Measurements from ENCODE around the gene TNNC1. TPM values are rescaled to one million over a fixed set of nuclear protein-coding genes. Genes with fewer than 3 reads are reported as not detected.

TNNC1 gene
- total and polyA plus RNA-seq, 2 donors (not counting 3 experiments of a cell fraction or from before 2014, with no cell fraction given) = 0.12 TPM; not detected in 1

DNA sequence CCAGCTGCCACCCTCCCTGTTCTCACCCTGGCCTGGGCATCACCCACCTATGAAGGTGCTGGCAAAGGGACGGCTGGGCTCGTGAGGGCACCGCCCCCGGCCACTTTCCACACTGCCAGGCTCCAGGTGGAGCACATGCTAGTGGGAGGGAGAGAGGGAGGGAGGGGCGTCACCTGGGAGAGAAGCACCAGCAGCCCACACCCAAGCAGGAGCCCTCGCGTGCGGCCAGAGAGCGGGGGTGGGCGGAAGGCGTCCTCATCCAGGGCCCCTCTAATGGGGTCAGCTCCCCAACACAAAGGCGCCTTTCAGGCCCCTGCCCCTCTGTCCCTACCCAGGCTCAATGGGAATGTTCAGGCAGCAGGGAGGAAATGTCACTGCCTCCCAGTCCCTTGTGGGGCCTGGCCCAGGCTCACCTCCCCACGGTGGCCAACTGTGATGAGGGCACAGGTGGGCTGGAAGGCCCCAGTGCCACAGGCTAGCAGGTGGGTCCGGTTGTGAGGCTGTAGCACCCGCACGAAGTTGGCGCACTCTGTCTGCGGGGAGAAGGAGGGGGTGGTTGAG is 12.0 kb downstream of the TNNC1 start:
- DNase-seq (ENCODE audit: low read depth, low spot score) (no peak), FAIRE-seq (no peak)
- Histone ChIP-seq H3K36me3 (ENCODE audit: control insufficient read depth in 2 of 2, extremely low read depth in 1 of 2, insufficient read depth in 2 of 2, low read length in 2 of 2) (peaks cover 0 to 18% of the 10 kb centered on the region in 2 experiments), H3K9me3 (replicated peaks; ENCODE audit: control insufficient read depth, insufficient read depth, low read length) (no peaks in the 10 kb centered on the region), H3K79me2 (ENCODE audit: control insufficient read depth, insufficient read depth, low read length) (no peaks in the 10 kb centered on the region), H2AFZ (ENCODE audit: low read depth, low read length) (no peak overlapping the region), H3K9ac (replicated peaks; ENCODE audit: extremely low read depth, insufficient read depth, low read length) (no peak overlapping the region), H3K27ac (ENCODE audit: insufficient read depth, low read depth, low read length) (no peak overlapping the region), H4K20me1 (replicated peaks; ENCODE audit: control insufficient read depth, extremely low read depth, insufficient read depth, low read length) (no peaks in the 10 kb centered on the region), H3K27me3 (ENCODE audit: control insufficient read depth in 2 of 2, insufficient read depth in 2 of 2, low read length in 2 of 2) (no peaks in the 10 kb centered on the region), H3K4me1 (ENCODE audit: control insufficient read depth, extremely low read depth, insufficient read depth, low read length) (peaks cover 4% of the 10 kb centered on the region), H3K4me3 (replicated peaks in 1 of 3; ENCODE audit: insufficient read depth in 1 of 3, low read depth in 1 of 3, low read length in 3 of 3) (no peak overlapping the region), H3K9me1 (replicated peaks; ENCODE audit: control insufficient read depth, extremely low read depth, insufficient read depth, low read length) (no peaks in the 10 kb centered on the region), H3K4me2 (ENCODE audit: insufficient read depth, low read length) (no peak overlapping the region)
- dilution Hi-C loops (cut with MboI; ENCODE audit: extremely low pct_ligation_motif_present, low sequenced_read_pairs) = no loop called here
- TF ChIP-seq JUN (IDR thresholded peaks at IDR 0.05; ENCODE audit: borderline replicate concordance, insufficient read depth, insufficient read length, low read depth) (no peak), EZH2 (IDR thresholded peaks at IDR 0.05; ENCODE audit: borderline replicate concordance, low read depth, low read length, severe bottlenecking) (no peak), MYC (IDR thresholded peaks at IDR 0.05; ENCODE audit: low read depth, low read length) (no peak), POLR2A (IDR thresholded peaks at IDR 0.05; ENCODE audit: low read depth, low read length) (no peak), GATA2 (IDR thresholded peaks at IDR 0.05; ENCODE audit: insufficient read depth, insufficient read length, low read depth, low read length) (no peak), FOS (IDR thresholded peaks at IDR 0.05; ENCODE audit: borderline replicate concordance, insufficient read depth, low read length) (no peak), POLR2AphosphoS5 (IDR thresholded peaks at IDR 0.05; ENCODE audit: insufficient read depth, low read depth, low read length) (no peak)
- ChIA-PET POLR2A (no interaction called here), CTCF (interaction anchor here (0.7 to 1.7 kb wide), 3 partner anchors 9 to 14 kb away, joined by 3 to 12 read pairs (median 4); no protein-coding TSS in a partner anchor)
- intact Hi-C loops (cut with micrococcal nuclease) = no loop called here
- no TSS peak for BruUV-seq (replicated peaks)

DNA sequence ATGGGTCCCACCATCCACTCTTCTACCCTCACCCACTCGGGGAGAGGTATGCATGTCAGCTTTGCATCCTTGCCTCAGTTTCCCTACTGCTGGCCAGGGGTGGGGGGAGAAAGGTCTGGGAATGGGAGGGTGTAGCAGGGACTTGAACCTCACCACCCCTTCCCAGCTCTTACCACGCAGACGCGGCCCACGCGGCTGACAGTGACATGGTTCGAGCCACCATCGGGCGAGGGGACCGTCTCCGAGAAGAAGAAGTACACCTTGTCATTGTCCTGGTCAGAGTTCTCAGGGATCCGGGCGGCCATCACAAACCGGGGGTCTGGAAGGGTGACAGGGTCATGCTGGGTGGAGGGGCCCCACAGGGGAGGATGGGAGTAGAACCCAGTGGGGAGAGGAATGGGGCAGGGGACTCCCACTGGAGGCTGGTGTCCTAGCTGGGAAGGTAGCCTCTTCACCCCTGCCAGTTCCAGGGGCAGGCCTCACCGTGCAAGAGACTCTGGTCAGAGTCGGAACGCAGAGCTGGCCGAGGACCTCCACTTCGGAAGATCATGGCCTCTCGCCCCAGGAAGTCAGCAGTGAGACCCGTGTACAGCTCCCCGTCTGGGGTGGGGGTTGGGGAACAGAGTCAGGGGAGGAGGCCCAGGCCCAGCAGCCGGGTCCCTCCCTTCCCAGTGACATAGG is 12.6 kb downstream of the TNNC1 start:
- no TSS peak for BruUV-seq (replicated peaks)
- Histone ChIP-seq H2AFZ (ENCODE audit: low read depth, low read length) (no peak overlapping the region), H3K9ac (replicated peaks; ENCODE audit: extremely low read depth, insufficient read depth, low read length) (no peak overlapping the region), H3K4me2 (ENCODE audit: insufficient read depth, low read length) (no peak overlapping the region), H3K9me3 (replicated peaks; ENCODE audit: control insufficient read depth, insufficient read depth, low read length) (no peaks in the 10 kb centered on the region), H3K27me3 (ENCODE audit: control insufficient read depth in 2 of 2, insufficient read depth in 2 of 2, low read length in 2 of 2) (no peaks in the 10 kb centered on the region), H3K4me3 (replicated peaks in 1 of 3; ENCODE audit: insufficient read depth in 1 of 3, low read depth in 1 of 3, low read length in 3 of 3) (no peak overlapping the region), H3K9me1 (replicated peaks; ENCODE audit: control insufficient read depth, extremely low read depth, insufficient read depth, low read length) (no peaks in the 10 kb centered on the region), H3K27ac (ENCODE audit: insufficient read depth, low read depth, low read length) (no peak overlapping the region), H3K4me1 (ENCODE audit: control insufficient read depth, extremely low read depth, insufficient read depth, low read length) (no peaks in the 10 kb centered on the region), H3K79me2 (ENCODE audit: control insufficient read depth, insufficient read depth, low read length) (no peaks in the 10 kb centered on the region), H4K20me1 (replicated peaks; ENCODE audit: control insufficient read depth, extremely low read depth, insufficient read depth, low read length) (no peaks in the 10 kb centered on the region), H3K36me3 (ENCODE audit: control insufficient read depth in 2 of 2, extremely low read depth in 1 of 2, insufficient read depth in 2 of 2, low read length in 2 of 2) (peaks cover 0 to 18% of the 10 kb centered on the region in 2 experiments)
- intact Hi-C loops (cut with micrococcal nuclease) = no loop called here
- TF ChIP-seq JUN (IDR thresholded peaks at IDR 0.05; ENCODE audit: borderline replicate concordance, insufficient read depth, insufficient read length, low read depth) (no peak), EZH2 (IDR thresholded peaks at IDR 0.05; ENCODE audit: borderline replicate concordance, low read depth, low read length, severe bottlenecking) (no peak)
- TF ChIP-seq, protein P1, sequence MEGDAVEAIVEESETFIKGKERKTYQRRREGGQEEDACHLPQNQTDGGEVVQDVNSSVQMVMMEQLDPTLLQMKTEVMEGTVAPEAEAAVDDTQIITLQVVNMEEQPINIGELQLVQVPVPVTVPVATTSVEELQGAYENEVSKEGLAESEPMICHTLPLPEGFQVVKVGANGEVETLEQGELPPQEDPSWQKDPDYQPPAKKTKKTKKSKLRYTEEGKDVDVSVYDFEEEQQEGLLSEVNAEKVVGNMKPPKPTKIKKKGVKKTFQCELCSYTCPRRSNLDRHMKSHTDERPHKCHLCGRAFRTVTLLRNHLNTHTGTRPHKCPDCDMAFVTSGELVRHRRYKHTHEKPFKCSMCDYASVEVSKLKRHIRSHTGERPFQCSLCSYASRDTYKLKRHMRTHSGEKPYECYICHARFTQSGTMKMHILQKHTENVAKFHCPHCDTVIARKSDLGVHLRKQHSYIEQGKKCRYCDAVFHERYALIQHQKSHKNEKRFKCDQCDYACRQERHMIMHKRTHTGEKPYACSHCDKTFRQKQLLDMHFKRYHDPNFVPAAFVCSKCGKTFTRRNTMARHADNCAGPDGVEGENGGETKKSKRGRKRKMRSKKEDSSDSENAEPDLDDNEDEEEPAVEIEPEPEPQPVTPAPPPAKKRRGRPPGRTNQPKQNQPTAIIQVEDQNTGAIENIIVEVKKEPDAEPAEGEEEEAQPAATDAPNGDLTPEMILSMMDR (IDR thresholded peaks at IDR 0.05; ENCODE audit: extremely low read depth in 1 of 2, insufficient read depth in 1 of 2, low read depth in 1 of 2, low read length in 2 of 2) = no peak
- TF ChIP-seq, protein P2, sequence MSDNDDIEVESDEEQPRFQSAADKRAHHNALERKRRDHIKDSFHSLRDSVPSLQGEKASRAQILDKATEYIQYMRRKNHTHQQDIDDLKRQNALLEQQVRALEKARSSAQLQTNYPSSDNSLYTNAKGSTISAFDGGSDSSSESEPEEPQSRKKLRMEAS (IDR thresholded peaks at IDR 0.05; ENCODE audit: insufficient read depth, insufficient read length) = no peak
- no peak for FAIRE-seq
- dilution Hi-C loops (cut with MboI; ENCODE audit: extremely low pct_ligation_motif_present, low sequenced_read_pairs) = no loop called here
- CTCF ChIA-PET = interaction anchor here (0.7 to 1.4 kb wide), 2 partner anchors 8 to 14 kb away, joined by 3 to 4 read pairs; no protein-coding TSS in a partner anchor
- POLR2A ChIA-PET = no interaction called here
- no peak for DNase-seq (ENCODE audit: low read depth, low spot score)

Data from endothelial cell of umbilical vein (primary cell).